T-cell (primary cell): ENCODE measurements around the gene ITGB7. TPM values are rescaled to one million over a fixed set of nuclear protein-coding genes. Genes with fewer than 3 reads are reported as not detected.
A peak's percentile ranks its signal among the peaks of the same experiment; 100 is the strongest.

Experiments
- ATAC-seq, 4 experiments: fragments of 200-7000 bp in 3 of 4; fragments of 150-1000 bp in 1 of 4; cut with Tn5 transposase; replicated peaks in 1 of 4; 1 replicate in 3 of 4; 2 replicates in 1 of 4; pipeline ENCODE4 v1.10.0; 2021; ENCODE audit warnings: moderate library complexity in 3 of 4, mild to moderate bottlenecking in 2 of 4, moderate number of reproducible peaks in 1 of 4
- CTCF ChIA-PET, 2 donors: fragments of 300-600 bp; sonication (Branson Sonifier 250); formaldehyde crosslinking; loops; one replicate each; lab custom pipeline; 2022; ENCODE audit warnings: antibody characterized with exemption in 2 of 2; lab: Charles Lee
- POLR2A ChIA-PET, 2 donors: fragments of 300-600 bp; sonication (Branson Sonifier 250); formaldehyde crosslinking; loops; one replicate each; lab custom pipeline; 2022; ENCODE audit warnings: antibody characterized with exemption in 2 of 2; lab: Charles Lee
- DNase-seq, 35 experiments: peaks; one replicate each; pipeline versions ENCODE4 v3.0.0 to v3.0.0-alpha.2; 2013 to 2023
- H3K27ac ChIP-seq: one replicate; pipeline ENCODE4 v1.5.1; 2013; ENCODE audit warnings: low read length
- H3K27me3 ChIP-seq, 2 experiments: replicated peaks in 1 of 2; 1 replicate in 1 of 2; 2 replicates in 1 of 2; pipeline versions ENCODE4 v1.6.1 to v1.7.0; 2013; ENCODE audit warnings: low read length in 1 of 2, mixed read lengths in 1 of 2; ENCODE audit not compliant: control insufficient read depth in 2 of 2, insufficient read depth in 2 of 2; ENCODE audit errors: extremely low read depth in 1 of 2
- H3K36me3 ChIP-seq, 2 donors: 1 replicate in 1 of 2; 2 replicates in 1 of 2; pipeline versions ENCODE4 v1.6.1 to v1.7.0; 2013; ENCODE audit warnings: low read length in 1 of 2; ENCODE audit not compliant: control insufficient read depth in 2 of 2, insufficient read depth in 1 of 2; ENCODE audit errors: extremely low read depth in 1 of 2
- H3K4me1 ChIP-seq, 2 experiments: 1 replicate in 1 of 2; 2 replicates in 1 of 2; pipeline versions ENCODE4 v1.6.1 to v1.7.0; 2013; ENCODE audit warnings: low read length in 2 of 2, mixed read lengths in 1 of 2; ENCODE audit not compliant: insufficient read depth in 2 of 2, control insufficient read depth in 1 of 2; ENCODE audit errors: extremely low read depth in 1 of 2
- H3K4me3 ChIP-seq, 2 donors: 1 replicate in 1 of 2; 2 replicates in 1 of 2; pipeline versions ENCODE4 v1.5.1 to v1.7.0; 2013; ENCODE audit warnings: mild to moderate bottlenecking in 2 of 2, low read length in 1 of 2, moderate library complexity in 1 of 2; ENCODE audit not compliant: control insufficient read depth in 1 of 2; ENCODE audit errors: extremely low read depth in 1 of 2
- H3K9me3 ChIP-seq: 2 replicates; pipeline ENCODE4 v1.7.0; 2013
- H3K27ac Mint-ChIP-seq, 2 donors: one replicate each; pipeline ENCODE4 v1.8.0; 2020 to 2021; ENCODE audit warnings: mild to moderate bottlenecking in 2 of 2, mixed read lengths in 2 of 2
- H3K27me3 Mint-ChIP-seq, 2 donors: one replicate each; pipeline ENCODE4 v1.8.0; 2021 to 2022; ENCODE audit warnings: mixed read lengths in 2 of 2
- H3K36me3 Mint-ChIP-seq: one replicate; pipeline ENCODE4 v1.8.0; 2021; ENCODE audit warnings: mixed read lengths
- H3K4me1 Mint-ChIP-seq, 3 donors: one replicate each; pipeline ENCODE4 v1.8.0; 2020 to 2022; ENCODE audit warnings: mixed read lengths in 3 of 3, mild to moderate bottlenecking in 1 of 3
- H3K4me3 Mint-ChIP-seq, 3 donors: one replicate each; pipeline ENCODE4 v1.8.0; 2020 to 2022; ENCODE audit warnings: mild to moderate bottlenecking in 3 of 3, mixed read lengths in 3 of 3, moderate library complexity in 3 of 3
- H3K9me3 Mint-ChIP-seq, 3 donors: one replicate each; pipeline ENCODE4 v1.8.0; 2020 to 2022; ENCODE audit warnings: mixed read lengths in 3 of 3
- WGBS: methylation state at CpG from one replicate; pipeline ENCODE4 v1.1.5; 2013; ENCODE audit warnings: missing lambda C conversion rate; ENCODE audit not compliant: insufficient coverage; 5-methylcytosine and 5-hydroxymethylcytosine counted together
- total RNA-seq, 35 experiments: library from RNA in 6 of 35; stranded (reverse) in 6 of 35; fragments of 120-200 nt in 1 of 35; gene quantifications; one replicate each; pipeline versions ENCODE4 v1.2.1 to v1.2.4 and lab custom pipeline; 2013 to 2026

ITGB7 gene
- total RNA-seq, 5 donors from 2014 or later (not counting 1 experiment from before 2014, with no cell fraction given), result 247 to 590 (median 469) TPM

GRCh38 chr12:53186745-53187144, 20.3 kb downstream of the ITGB7 start:
- no peak for ATAC-seq
- POLR2A ChIA-PET, result no interaction called here
- Histone ChIP-seq H3K4me1 (peaks cover 18 to 54% of the 10 kb centered on the region in 2 experiments), H3K36me3 (peaks cover 18 to 87% of the 10 kb centered on the region in 2 donors), H3K27me3 (no peaks in the 10 kb centered on the region), H3K4me3 (no peak overlapping the region), H3K9me3 (no peaks in the 10 kb centered on the region), H3K27ac (no peak overlapping the region)
- H3K27ac Mint-ChIP-seq, result peak overlapping the region in 1 of 2 donors; percentile 69
- WGBS, result 100% methylated on average over 1 of the region's 4 CpGs
- H3K9me3 Mint-ChIP-seq, result no peaks in the 10 kb centered on the region
- no peaks in the 10 kb centered on the region for H3K27me3 Mint-ChIP-seq
- CTCF ChIA-PET, result interaction anchor here in 1 of 2 donors (0.6 to 1.5 kb wide), 3 partner anchors 9 to 34 kb away, joined by 3 to 5 read pairs (median 3); no protein-coding TSS in a partner anchor
- H3K36me3 Mint-ChIP-seq, result peaks cover 58% of the 10 kb centered on the region
- no peak overlapping the region for H3K4me3 Mint-ChIP-seq
- no peak for DNase-seq
- peaks cover 57 to 61% (median 57%) of the 10 kb centered on the region in 3 donors for H3K4me1 Mint-ChIP-seq

GRCh38 chr12:53185582-53186153, 21.4 kb downstream of the ITGB7 start:
- H3K9me3 Mint-ChIP-seq, result no peaks in the 10 kb centered on the region
- H3K4me3 Mint-ChIP-seq, result no peak overlapping the region
- ChIA-PET CTCF (interaction anchor here in 1 of 2 donors (1.2 kb wide), 1 partner anchor 10 kb away, joined by 3 read pairs; no protein-coding TSS in a partner anchor), POLR2A (no interaction called here)
- peaks cover 56% of the 10 kb centered on the region for H3K36me3 Mint-ChIP-seq
- H3K27me3 ChIP-seq, result no peaks in the 10 kb centered on the region
- H3K4me3 ChIP-seq, result no peak overlapping the region
- peaks cover 56 to 65% (median 58%) of the 10 kb centered on the region in 3 donors for H3K4me1 Mint-ChIP-seq
- peaks cover 24 to 53% of the 10 kb centered on the region in 2 experiments for H3K4me1 ChIP-seq
- no peak overlapping the region for H3K27ac ChIP-seq
- WGBS, result no CpG with 5 or more reads among the region's 3 CpGs
- H3K27ac Mint-ChIP-seq, result peak overlapping the region; percentile 13 to 58
- H3K36me3 ChIP-seq, result peaks cover 13 to 80% of the 10 kb centered on the region in 2 donors
- no peaks in the 10 kb centered on the region for H3K9me3 ChIP-seq
- ATAC-seq, result no peak
- DNase-seq, result no peak
- H3K27me3 Mint-ChIP-seq, result no peaks in the 10 kb centered on the region

GRCh38 chr12:53184828-53185227, 22.2 kb downstream of the ITGB7 start:
- peak overlapping the region in 1 of 3 donors; percentile 97 for H3K4me3 Mint-ChIP-seq
- H3K4me1 Mint-ChIP-seq, result peaks cover 52 to 63% (median 59%) of the 10 kb centered on the region in 3 donors
- CTCF ChIA-PET, result interaction anchor here in 1 of 2 donors (1.2 kb wide), 1 partner anchor 11 kb away, joined by 3 read pairs; no protein-coding TSS in a partner anchor
- ATAC-seq, result no peak
- WGBS, result 93% methylated on average over 6 of the region's 6 CpGs
- no peaks in the 10 kb centered on the region for H3K9me3 Mint-ChIP-seq
- peaks cover 13 to 80% of the 10 kb centered on the region in 2 donors for H3K36me3 ChIP-seq
- H3K27ac ChIP-seq, result no peak overlapping the region
- H3K36me3 Mint-ChIP-seq, result peaks cover 56% of the 10 kb centered on the region
- H3K27me3 Mint-ChIP-seq, result no peaks in the 10 kb centered on the region
- H3K4me3 ChIP-seq, result no peak overlapping the region
- DNase-seq, result no peak
- POLR2A ChIA-PET, result interaction anchor here in 1 of 2 donors (0.8 kb wide), 1 partner anchor 10 kb away, joined by 3 read pairs; no protein-coding TSS in a partner anchor
- peaks cover 26 to 50% of the 10 kb centered on the region in 2 experiments for H3K4me1 ChIP-seq
- H3K9me3 ChIP-seq, result no peaks in the 10 kb centered on the region
- H3K27ac Mint-ChIP-seq, result peak overlapping the region; percentile 21 to 74
- H3K27me3 ChIP-seq, result no peaks in the 10 kb centered on the region

- Mint-ChIP-seq H3K9me3 (no peaks in the 10 kb centered on the region), H3K4me1 (peaks cover 60 to 63% (median 62%) of the 10 kb centered on the region in 3 donors), H3K4me3 (peak overlapping the region; percentile 89 to 97 (median 91)), H3K27ac (peak overlapping the region; percentile 76 to 89), H3K36me3 (peaks cover 53% of the 10 kb centered on the region), H3K27me3 (no peaks in the 10 kb centered on the region)
- H3K4me3 ChIP-seq, result no peak overlapping the region
- WGBS, result no CpG with 5 or more reads among the region's 2 CpGs
- CTCF ChIA-PET, result interaction anchor here in 1 of 2 donors (1.0 kb wide), 1 partner anchor 32 kb away, joined by 3 read pairs; no protein-coding TSS in a partner anchor
- peaks cover 33 to 56% of the 10 kb centered on the region in 2 experiments for H3K4me1 ChIP-seq
- peaks cover 10 to 63% of the 10 kb centered on the region in 2 donors for H3K36me3 ChIP-seq
- H3K9me3 ChIP-seq, result no peaks in the 10 kb centered on the region
- POLR2A ChIA-PET, result no interaction called here
- ATAC-seq, result no peak
- DNase-seq, result no peak
- no peaks in the 10 kb centered on the region for H3K27me3 ChIP-seq
- no peak overlapping the region for H3K27ac ChIP-seq
These were observed 24.1 kb downstream of the ITGB7 start for GRCh38 chr12:53182903-53183302.

- ChIA-PET POLR2A (interaction anchor here (0.5 to 1.3 kb wide), 3 partner anchors 17 to 188 kb away, joined by 3 to 4 read pairs (median 4); no protein-coding TSS in a partner anchor), CTCF (interaction anchor here (0.6 to 3.1 kb wide), 5 partner anchors 20 to 564 kb away, joined by 3 to 11 read pairs (median 3); no protein-coding TSS in a partner anchor)
- no peaks in the 10 kb centered on the region for H3K27me3 ChIP-seq
- Mint-ChIP-seq H3K9me3 (no peaks in the 10 kb centered on the region), H3K4me1 (peaks cover 60 to 63% (median 62%) of the 10 kb centered on the region in 3 donors), H3K36me3 (peaks cover 44% of the 10 kb centered on the region), H3K27ac (peak overlapping the region; percentile 85 to 89), H3K4me3 (peak overlapping the region; percentile 89 to 97 (median 91)), H3K27me3 (no peaks in the 10 kb centered on the region)
- DNase-seq (no peak), ATAC-seq (no peak)
- peaks cover 10 to 54% of the 10 kb centered on the region in 2 donors for H3K36me3 ChIP-seq
- no peak overlapping the region for H3K27ac ChIP-seq
- H3K4me3 ChIP-seq, result peak overlapping the region in 1 of 2 donors; percentile 93
- 100% methylated on average over 2 of the region's 2 CpGs for WGBS
- H3K9me3 ChIP-seq, result no peaks in the 10 kb centered on the region
- peaks cover 33 to 56% of the 10 kb centered on the region in 2 experiments for H3K4me1 ChIP-seq
These were observed 25.1 kb downstream of the ITGB7 start for GRCh38 chr12:53181935-53182334.

GRCh38 chr12:53180931-53181645, 26.0 kb downstream of the ITGB7 start:
- H3K4me1 Mint-ChIP-seq, result peaks cover 58 to 63% (median 60%) of the 10 kb centered on the region in 3 donors
- no peaks in the 10 kb centered on the region for H3K9me3 Mint-ChIP-seq
- peak overlapping the region; percentile 74 to 93 for H3K4me3 ChIP-seq
- no peaks in the 10 kb centered on the region for H3K9me3 ChIP-seq
- H3K27me3 ChIP-seq, result no peaks in the 10 kb centered on the region
- POLR2A ChIA-PET, result interaction anchor here (0.6 to 1.4 kb wide), 6 partner anchors 17 to 198 kb away, joined by 4 to 7 read pairs (median 4); no protein-coding TSS in a partner anchor
- peaks cover 33 to 56% of the 10 kb centered on the region in 2 experiments for H3K4me1 ChIP-seq
- peak overlapping the region; percentile 85 to 89 for H3K27ac Mint-ChIP-seq
- peaks cover 35% of the 10 kb centered on the region for H3K36me3 Mint-ChIP-seq
- peak in 24 of 35 experiments; percentile 57 to 79 (median 70) for DNase-seq
- peaks cover 6 to 45% of the 10 kb centered on the region in 2 donors for H3K36me3 ChIP-seq
- peak; percentile 54 to 60 (median 57) for ATAC-seq
- peak overlapping the region; percentile 55 for H3K27ac ChIP-seq
- CTCF ChIA-PET, result interaction anchor here (0.6 to 3.1 kb wide), 11 partner anchors 9 to 565 kb away, joined by 3 to 11 read pairs (median 3); partner anchors contain the start of genes AAAS (in 1 of the 2), ESPL1 (in 1 of the 2) and PFDN5 (in 1 of the 2)
- H3K4me3 Mint-ChIP-seq, result peak overlapping the region; percentile 89 to 97 (median 91)
- H3K27me3 Mint-ChIP-seq, result no peaks in the 10 kb centered on the region
- under 1% methylated on average over 51 of the region's 57 CpGs for WGBS
